HEK293T (cell line): ENCODE data around the gene CDC25B.

Experiments used
- CTCF ChIA-PET: fragments of 350-600 bp; formaldehyde crosslinking; extraction: SDS; loops from one replicate; lab custom pipeline; 2021; ENCODE audit warnings: antibody characterized with exemption, inconsistent platforms; lab: Yijun Ruan, JAX
- POLR2A ChIA-PET: fragments of 350-600 bp; formaldehyde crosslinking; extraction: SDS; loops from one replicate; lab custom pipeline; 2020; ENCODE audit warnings: antibody characterized with exemption, inconsistent platforms; lab: Yijun Ruan, JAX
- DNase-seq: peaks from one replicate; pipeline ENCODE4 v3.0.0; 2012; ENCODE audit warnings: mixed read lengths; ENCODE audit errors: extremely low spot score
- ARNT ChIP-seq: fragments of 450-650 bp; IDR thresholded peaks from 2 replicates; pipeline ENCODE4 v1.6.1; 2017; ENCODE audit warnings: mild to moderate bottlenecking
- BHLHE40 ChIP-seq: fragments of 450-650 bp; IDR thresholded peaks from 2 replicates; pipeline ENCODE4 v1.6.1; 2016; ENCODE audit warnings: mild to moderate bottlenecking, moderate library complexity, borderline replicate concordance
- CTBP1 ChIP-seq: fragments of 450-650 bp; IDR thresholded peaks from 2 replicates; pipeline ENCODE4 v1.6.1; 2016; ENCODE audit warnings: borderline replicate concordance
- ELF4 ChIP-seq: fragments of 450-650 bp; IDR thresholded peaks from 2 replicates; pipeline ENCODE4 v1.6.1; 2017; ENCODE audit warnings: antibody characterized with exemption
- FOXA1 ChIP-seq: fragments of 450-650 bp; IDR thresholded peaks from 2 replicates; pipeline ENCODE4 v1.6.1; 2016; ENCODE audit warnings: mild to moderate bottlenecking
- FOXK2 ChIP-seq: fragments of 450-650 bp; IDR thresholded peaks from 2 replicates; pipeline ENCODE4 v1.6.1; 2016; ENCODE audit warnings: mild to moderate bottlenecking
- FOXM1 ChIP-seq: fragments of 450-650 bp; IDR thresholded peaks from 2 replicates; pipeline ENCODE4 v1.6.1; 2017; ENCODE audit warnings: mild to moderate bottlenecking, borderline replicate concordance
- HDGF ChIP-seq: fragments of 450-650 bp; IDR thresholded peaks from 2 replicates; pipeline ENCODE4 v1.6.1; 2017; ENCODE audit warnings: antibody characterized with exemption, borderline replicate concordance
- L3MBTL2 ChIP-seq: fragments of 450-650 bp; conservative IDR thresholded peaks from 2 replicates; pipeline ENCODE4 v1.6.1; 2016; ENCODE audit warnings: mild to moderate bottlenecking
- LEF1 ChIP-seq: fragments of 450-650 bp; IDR thresholded peaks from 2 replicates; pipeline ENCODE4 v1.6.1; 2017; ENCODE audit warnings: mild to moderate bottlenecking, borderline replicate concordance
- NFRKB ChIP-seq: fragments of 450-650 bp; IDR thresholded peaks from 2 replicates; pipeline ENCODE4 v1.6.1; 2016; ENCODE audit warnings: mild to moderate bottlenecking, moderate library complexity
- PKNOX1 ChIP-seq: fragments of 450-650 bp; IDR thresholded peaks from 2 replicates; pipeline ENCODE4 v1.6.1; 2016
- SP1 ChIP-seq: fragments of 450-650 bp; IDR thresholded peaks from 2 replicates; pipeline ENCODE4 v1.6.1; 2017
- SUZ12 ChIP-seq: fragments of 450-650 bp; IDR thresholded peaks from 2 replicates; pipeline ENCODE4 v1.6.1; 2016; ENCODE audit warnings: mild to moderate bottlenecking
- TARDBP ChIP-seq: fragments of 450-650 bp; IDR thresholded peaks from 2 replicates; pipeline ENCODE4 v1.6.1; 2016
- ZNF384 ChIP-seq: fragments of 450-650 bp; IDR thresholded peaks from 2 replicates; pipeline ENCODE4 v1.6.1; 2016

Gene CDC25B

GRCh38 chr20:3794701-3795420, 1.2 kb upstream of the CDC25B start:
- POLR2A ChIA-PET, result no interaction called here
- TF ChIP-seq BHLHE40, result no peak
- TF ChIP-seq HDGF, result no peak
- TF ChIP-seq PKNOX1, result no peak
- no peak for TF ChIP-seq L3MBTL2
- TF ChIP-seq FOXM1, result no peak
- no peak for TF ChIP-seq CTBP1
- TF ChIP-seq NFRKB, result no peak
- TF ChIP-seq FOXK2, result no peak
- TF ChIP-seq ELF4, result no peak
- TF ChIP-seq SUZ12, result no peak
- no peak for TF ChIP-seq FOXA1
- no peak for TF ChIP-seq ARNT
- TF ChIP-seq LEF1, result no peak
- no peak for TF ChIP-seq ZNF384
- no peak for TF ChIP-seq SP1
- no peak for TF ChIP-seq TARDBP
- CTCF ChIA-PET, result interaction anchor here (0.6 to 2.0 kb wide), 2 partner anchors 26 to 333 kb away, joined by 3 to 5 read pairs; partner anchors contain the start of gene AP5S1
- no peak for DNase-seq

GRCh38 chr20:3796477-3797225, 541 bp downstream of the CDC25B start:
- CTCF ChIA-PET, result interaction anchor here (1.0 to 2.0 kb wide), 2 partner anchors 22 to 24 kb away, joined by 5 read pairs; partner anchors contain the start of gene AP5S1
- POLR2A ChIA-PET, result interaction anchor here (0.7 to 1.4 kb wide), 5 partner anchors 9 to 29 kb away, joined by 3 to 11 read pairs (median 5); partner anchors contain the start of genes ADISSP, AP5S1 and CENPB

GRCh38 chr20:3797226-3797545, 1.1 kb downstream of the CDC25B start:
- ChIA-PET POLR2A (no interaction called here), CTCF (no interaction called here)
- DNase-seq, result no peak
- TF ChIP-seq FOXM1 (no peak), NFRKB (no peak), CTBP1 (no peak), FOXK2 (no peak)

More at GRCh38 chr20:3796477-3797225, 541 bp downstream of the CDC25B start:
- TF ChIP-seq TARDBP, result no peak
- TF ChIP-seq HDGF, result 0 out of 2 replicates have a peak, but pooled peaks have one; percentile 23
- DNase-seq, result no peak

- no peak for DNase-seq
- TF ChIP-seq TARDBP (no peak), ELF4 (no peak), BHLHE40 (no peak), SP1 (no peak), ZNF384 (no peak), PKNOX1 (no peak), FOXA1 (no peak), SUZ12 (no peak), CTBP1 (no peak), FOXK2 (no peak), LEF1 (no peak), HDGF (no peak), NFRKB (no peak), L3MBTL2 (no peak), ARNT (no peak)
- CTCF ChIA-PET, result interaction anchor here (0.5 kb wide), 1 partner anchor 744 kb away, joined by 3 read pairs; no protein-coding TSS in a partner anchor
- POLR2A ChIA-PET, result no interaction called here
These were observed 1.7 kb downstream of the CDC25B start for GRCh38 chr20:3797592-3798372.

- TF ChIP-seq L3MBTL2, result no peak
- TF ChIP-seq HDGF, result no peak
- no peak for TF ChIP-seq PKNOX1
- no peak for TF ChIP-seq ELF4
- TF ChIP-seq FOXK2, result no peak
- TF ChIP-seq NFRKB, result no peak
- TF ChIP-seq TARDBP, result no peak
- no peak for TF ChIP-seq LEF1
- no peak for TF ChIP-seq BHLHE40
- no peak for TF ChIP-seq FOXA1
- TF ChIP-seq CTBP1, result no peak
- no peak for TF ChIP-seq ZNF384
- no peak for TF ChIP-seq FOXM1
- TF ChIP-seq ARNT, result no peak
- TF ChIP-seq SUZ12, result no peak
- CTCF ChIA-PET, result interaction anchor here (0.5 kb wide), 1 partner anchor 745 kb away, joined by 3 read pairs; no protein-coding TSS in a partner anchor
- DNase-seq, result no peak
- POLR2A ChIA-PET, result no interaction called here
These were observed 2.3 kb downstream of the CDC25B start for GRCh38 chr20:3798373-3798768.
